ENCODE results near the gene B3GNT8.

DNA sequence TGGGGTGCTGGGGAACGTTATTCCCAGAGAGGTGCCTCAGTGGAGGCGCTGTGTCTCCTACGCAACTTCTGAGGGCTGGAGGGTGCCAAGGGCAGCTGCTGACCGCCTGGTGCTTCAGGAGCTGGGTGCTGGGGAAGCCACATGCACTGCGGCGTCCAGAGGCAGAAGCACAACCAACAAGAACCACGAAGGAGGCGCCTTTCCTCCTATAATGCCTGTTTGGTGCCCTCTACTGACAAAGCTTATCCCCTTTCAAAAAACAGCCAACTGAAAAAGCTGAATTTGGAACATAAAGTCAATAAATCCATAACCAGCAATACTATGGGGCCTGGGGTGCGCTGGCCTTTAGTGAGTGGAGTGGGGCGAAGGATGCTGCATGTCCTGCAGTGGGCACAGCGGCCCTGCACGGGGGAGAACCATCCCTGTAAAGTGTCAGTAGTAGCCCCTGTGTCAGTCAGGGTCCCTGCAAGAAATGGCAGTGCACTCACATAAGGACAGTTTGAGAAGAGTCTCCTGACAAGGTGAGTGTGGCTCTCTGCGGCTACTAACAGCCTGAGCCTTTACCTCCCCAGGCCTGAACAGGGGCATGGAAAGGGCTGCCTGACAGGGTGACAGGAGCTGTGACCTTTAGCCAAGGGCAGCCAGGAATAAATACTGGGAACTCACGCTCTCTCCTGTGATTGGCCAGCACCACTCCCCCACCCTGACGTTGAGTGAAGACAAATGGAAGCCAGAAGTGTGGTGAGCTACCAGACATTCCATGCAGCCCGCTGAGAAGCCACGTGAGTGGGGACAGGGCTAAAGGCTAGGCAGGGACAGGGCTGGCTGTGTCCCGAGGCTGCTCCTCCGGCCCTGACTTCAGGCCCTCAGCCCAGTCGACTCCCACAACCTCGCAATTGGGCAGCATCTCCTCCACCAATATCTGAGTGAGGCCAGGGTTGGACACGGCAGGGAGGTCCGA lies 4.5 kb upstream of the B3GNT8 start:
- TF ChIP-seq, protein P1, sequence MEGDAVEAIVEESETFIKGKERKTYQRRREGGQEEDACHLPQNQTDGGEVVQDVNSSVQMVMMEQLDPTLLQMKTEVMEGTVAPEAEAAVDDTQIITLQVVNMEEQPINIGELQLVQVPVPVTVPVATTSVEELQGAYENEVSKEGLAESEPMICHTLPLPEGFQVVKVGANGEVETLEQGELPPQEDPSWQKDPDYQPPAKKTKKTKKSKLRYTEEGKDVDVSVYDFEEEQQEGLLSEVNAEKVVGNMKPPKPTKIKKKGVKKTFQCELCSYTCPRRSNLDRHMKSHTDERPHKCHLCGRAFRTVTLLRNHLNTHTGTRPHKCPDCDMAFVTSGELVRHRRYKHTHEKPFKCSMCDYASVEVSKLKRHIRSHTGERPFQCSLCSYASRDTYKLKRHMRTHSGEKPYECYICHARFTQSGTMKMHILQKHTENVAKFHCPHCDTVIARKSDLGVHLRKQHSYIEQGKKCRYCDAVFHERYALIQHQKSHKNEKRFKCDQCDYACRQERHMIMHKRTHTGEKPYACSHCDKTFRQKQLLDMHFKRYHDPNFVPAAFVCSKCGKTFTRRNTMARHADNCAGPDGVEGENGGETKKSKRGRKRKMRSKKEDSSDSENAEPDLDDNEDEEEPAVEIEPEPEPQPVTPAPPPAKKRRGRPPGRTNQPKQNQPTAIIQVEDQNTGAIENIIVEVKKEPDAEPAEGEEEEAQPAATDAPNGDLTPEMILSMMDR (IDR thresholded peaks at IDR 0.05; ENCODE audit: control extremely low read depth in 1 of 3, insufficient read depth in 1 of 3, low read depth in 1 of 3, low read length in 3 of 3): peak in 2 of 3 experiments; percentile 27 to 35; a peak in 3 of 4 replicates
- TF ChIP-seq CBX5 (IDR thresholded peaks at IDR 0.05; ENCODE audit: low read depth, low read length) (no peak), GTF2F1 (IDR thresholded peaks at IDR 0.05; ENCODE audit: borderline replicate concordance, low read depth, low read length) (no peak)

Data from H1 (cell line).